Skeletal muscle satellite cell (primary cell): ENCODE data around the gene CDK19.
"Not testable (repeated sequence)": the region's sequence is repeated elsewhere in the genome, so short reads cannot be mapped to it uniquely, and the experiment has no call there.

Experiments
- H3K27me3 ChIP-seq: 2 replicates; pipeline ENCODE4 v1.7.0; 2013; ENCODE audit warnings: low read length; ENCODE audit not compliant: control insufficient read depth, insufficient read depth
- H3K36me3 ChIP-seq: 2 replicates; pipeline ENCODE4 v1.7.0; 2013; ENCODE audit warnings: mild to moderate bottlenecking, control low read depth, low read length; ENCODE audit not compliant: insufficient read depth
- H3K4me1 ChIP-seq: 2 replicates; pipeline ENCODE4 v1.7.0; 2013; ENCODE audit warnings: low read length; ENCODE audit not compliant: control insufficient read depth, insufficient read depth
- H3K4me2 ChIP-seq: 2 replicates; pipeline ENCODE4 v1.7.0; 2013; ENCODE audit warnings: mild to moderate bottlenecking, low read length
- H3K4me3 ChIP-seq: 2 replicates; pipeline ENCODE4 v1.7.0; 2013; ENCODE audit warnings: low read length
- H3K9ac ChIP-seq: 2 replicates; pipeline ENCODE4 v1.7.0; 2013; ENCODE audit warnings: mild to moderate bottlenecking, low read depth, low read length, moderate library complexity
- H3K9me3 ChIP-seq: replicated peaks from 2 replicates; pipeline ENCODE4 v1.7.0; 2013; ENCODE audit warnings: mild to moderate bottlenecking, control low read depth, low read length

CDK19 gene

DNA sequence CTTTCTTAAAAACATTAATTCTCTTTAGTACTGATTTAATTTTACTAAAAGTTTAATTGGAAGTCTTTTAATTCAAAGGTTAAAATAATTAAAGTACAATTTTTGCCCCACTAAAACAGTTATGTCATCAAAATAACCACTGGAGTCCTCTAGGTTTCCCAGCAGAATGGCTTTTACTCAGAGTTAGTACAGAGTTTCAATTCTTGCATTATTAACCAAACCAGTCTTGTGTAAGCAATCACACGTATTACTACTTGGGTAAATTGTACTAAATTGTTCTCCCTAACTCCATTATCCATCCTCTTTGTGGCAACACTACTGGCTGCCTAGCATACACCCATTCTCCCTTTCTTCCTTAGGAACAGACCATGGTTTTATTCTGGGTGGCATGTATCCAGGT lies 36.9 kb downstream of the CDK19 start:
- H3K4me3 ChIP-seq: no peak overlapping the region
- peaks cover 10% of the 10 kb centered on the region for H3K4me1 ChIP-seq
- no peaks in the 10 kb centered on the region for H3K36me3 ChIP-seq
- H3K9ac ChIP-seq: no peak overlapping the region
- H3K4me2 ChIP-seq: no peak overlapping the region
- no peaks in the 10 kb centered on the region for H3K27me3 ChIP-seq
- no peaks in the 10 kb centered on the region for H3K9me3 ChIP-seq

DNA sequence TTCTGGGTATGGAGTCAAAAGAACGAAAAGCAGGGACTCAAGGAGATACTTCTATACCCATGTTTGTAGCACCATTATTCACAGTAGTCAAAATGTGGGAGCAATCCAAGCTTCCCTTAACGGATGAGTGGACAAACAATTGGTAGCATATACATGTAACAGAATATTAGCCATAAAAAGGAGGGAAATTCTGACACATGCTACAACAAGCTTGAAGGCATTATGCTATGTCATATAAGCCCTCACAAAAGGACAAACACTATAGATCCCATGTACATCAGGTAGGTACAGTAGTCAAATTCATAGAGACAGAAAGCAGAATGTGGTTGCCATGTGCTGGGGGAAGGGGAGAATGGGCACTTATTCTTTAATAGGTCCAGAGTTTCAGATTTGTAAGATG lies 37.6 kb downstream of the CDK19 start:
- Histone ChIP-seq H3K9ac (no peak overlapping the region), H3K4me3 (no peak overlapping the region), H3K27me3 (no peaks in the 10 kb centered on the region), H3K9me3 (no peaks in the 10 kb centered on the region), H3K4me1 (peaks cover 10% of the 10 kb centered on the region), H3K36me3 (no peaks in the 10 kb centered on the region), H3K4me2 (no peak overlapping the region)

DNA sequence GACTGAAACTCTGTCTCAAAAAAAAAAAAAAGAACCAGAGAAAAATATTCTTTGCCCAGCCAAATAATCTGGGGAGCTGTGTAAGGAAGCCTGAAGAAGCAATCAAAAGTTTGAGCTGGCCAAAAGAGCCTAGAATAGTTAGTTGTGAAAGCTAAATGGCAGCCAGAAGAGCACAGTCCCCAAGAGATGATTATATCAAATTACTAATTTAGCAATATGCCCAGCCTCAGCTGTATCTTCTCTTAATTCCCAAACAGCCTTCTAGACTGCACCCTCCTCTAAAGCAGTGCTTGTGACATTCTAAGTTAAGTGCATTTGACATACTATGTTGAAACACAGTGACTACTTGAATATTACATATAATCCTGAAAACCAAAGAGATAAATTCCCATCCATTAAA lies 38.9 kb downstream of the CDK19 start:
- no peak overlapping the region for H3K4me2 ChIP-seq
- no peak overlapping the region for H3K9ac ChIP-seq
- H3K9me3 ChIP-seq: no peaks in the 10 kb centered on the region
- no peaks in the 10 kb centered on the region for H3K36me3 ChIP-seq
- no peak overlapping the region for H3K4me3 ChIP-seq
- H3K4me1 ChIP-seq: peaks cover 2% of the 10 kb centered on the region
- H3K27me3 ChIP-seq: no peaks in the 10 kb centered on the region

DNA sequence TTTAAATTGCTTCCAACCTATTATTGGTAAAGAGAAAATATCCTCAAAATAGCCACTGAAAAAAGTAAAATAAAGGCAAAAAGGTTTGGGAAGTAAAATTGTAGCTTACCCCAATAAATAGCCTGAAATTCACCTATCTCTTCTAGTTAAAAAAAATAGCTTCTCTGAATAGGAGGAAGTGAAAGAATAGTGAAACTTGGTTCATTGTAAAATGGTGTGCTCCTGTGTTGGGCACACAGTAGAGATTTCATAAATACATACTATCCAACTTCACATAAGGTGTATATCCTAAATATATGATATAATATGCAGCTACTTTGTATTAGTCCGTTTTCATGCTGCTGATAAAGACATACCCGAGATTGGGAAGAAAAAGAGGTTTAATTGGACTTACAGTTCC lies 45.3 kb downstream of the CDK19 start:
- H3K4me1 ChIP-seq: no peaks in the 10 kb centered on the region
- no peak overlapping the region for H3K4me2 ChIP-seq
- H3K9ac ChIP-seq: no peak overlapping the region
- H3K36me3 ChIP-seq: no peaks in the 10 kb centered on the region
- no peaks in the 10 kb centered on the region for H3K9me3 ChIP-seq
- H3K27me3 ChIP-seq: no peaks in the 10 kb centered on the region
- H3K4me3 ChIP-seq: no peak overlapping the region

DNA sequence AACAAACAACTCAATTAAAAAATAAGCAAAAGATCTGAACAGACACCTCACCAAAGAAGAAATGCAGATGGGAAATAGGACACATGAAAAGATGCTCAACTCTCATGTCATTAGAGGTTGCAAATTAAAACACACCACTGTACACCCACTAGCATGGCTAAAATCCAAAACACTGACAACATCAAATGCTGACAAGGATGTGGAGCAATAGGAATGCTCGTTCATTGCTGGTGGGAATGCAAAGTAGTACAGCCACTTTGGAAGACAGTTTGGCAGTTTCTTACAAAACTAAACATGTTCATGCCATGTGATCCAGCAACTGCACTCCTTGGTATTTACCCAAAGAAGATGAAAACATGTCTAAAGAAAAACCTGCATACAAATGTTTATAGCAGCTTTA lies 47.2 kb downstream of the CDK19 start:
- H3K9ac ChIP-seq: no peak overlapping the region
- H3K9me3 ChIP-seq: no peaks in the 10 kb centered on the region
- H3K4me1 ChIP-seq: no peaks in the 10 kb centered on the region
- no peaks in the 10 kb centered on the region for H3K27me3 ChIP-seq
- no peak overlapping the region for H3K4me2 ChIP-seq
- no peaks in the 10 kb centered on the region for H3K36me3 ChIP-seq
- H3K4me3 ChIP-seq: no peak overlapping the region

- Histone ChIP-seq H3K9ac (no peak overlapping the region), H3K4me1 (no peaks in the 10 kb centered on the region), H3K27me3 (no peaks in the 10 kb centered on the region), H3K36me3 (no peaks in the 10 kb centered on the region), H3K4me3 (no peak overlapping the region), H3K4me2 (no peak overlapping the region), H3K9me3 (no peaks in the 10 kb centered on the region)
Observed at GRCh38 chr6:110761371-110761770, 53.9 kb downstream of the CDK19 start.

DNA sequence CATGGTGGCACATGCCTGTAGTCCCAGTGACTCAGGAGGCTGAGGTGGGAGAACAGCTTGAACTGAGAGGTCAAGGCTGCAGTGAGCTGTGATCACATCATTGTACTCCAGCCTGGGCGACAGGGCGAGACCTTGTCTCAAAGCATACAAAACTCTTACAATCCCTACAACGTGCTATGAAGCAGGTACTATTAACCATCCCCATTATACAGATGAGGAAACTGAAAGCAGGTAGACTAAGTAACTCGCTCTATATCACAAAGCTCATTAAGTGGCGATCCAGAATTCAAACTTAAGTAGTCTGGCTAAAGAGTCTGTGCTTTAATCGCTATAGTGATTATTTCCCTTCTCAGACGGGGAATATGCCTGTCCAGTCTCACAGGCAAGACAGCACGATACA lies 54.7 kb downstream of the CDK19 start:
- Histone ChIP-seq H3K9me3 (no peaks in the 10 kb centered on the region), H3K4me3 (no peak overlapping the region), H3K4me2 (no peak overlapping the region), H3K4me1 (no peaks in the 10 kb centered on the region), H3K27me3 (no peaks in the 10 kb centered on the region), H3K36me3 (no peaks in the 10 kb centered on the region), H3K9ac (no peak overlapping the region)

DNA sequence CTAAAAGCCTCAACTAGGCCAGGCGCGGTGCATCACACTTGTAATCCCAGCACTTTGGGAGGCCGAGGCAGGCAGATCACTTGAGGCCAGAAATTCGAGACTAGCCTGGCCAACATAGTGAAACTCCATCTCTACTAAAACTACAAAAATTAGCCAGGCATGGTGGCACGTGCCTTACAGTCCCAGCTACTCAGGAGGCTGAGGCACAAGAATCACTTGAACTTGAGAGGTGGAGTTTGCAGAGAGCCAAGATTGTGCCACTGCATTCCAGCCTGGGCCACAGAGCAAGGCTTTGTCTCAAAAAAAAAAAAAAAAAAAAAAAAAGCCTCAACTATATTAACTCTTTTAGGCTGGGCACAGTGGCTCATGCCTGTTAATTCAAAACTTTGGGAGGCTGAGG lies 55.2 kb downstream of the CDK19 start:
- H3K4me1 ChIP-seq, H3K27me3 ChIP-seq, H3K36me3 ChIP-seq, H3K4me3 ChIP-seq, H3K9me3 ChIP-seq, H3K9ac ChIP-seq, H3K4me2 ChIP-seq: not testable (repeated sequence)

GRCh38 chr6:110757926-110758325 lies 57.3 kb downstream of the CDK19 start:
- no peak overlapping the region for H3K4me2 ChIP-seq
- H3K9me3 ChIP-seq: no peaks in the 10 kb centered on the region
- no peaks in the 10 kb centered on the region for H3K27me3 ChIP-seq
- no peak overlapping the region for H3K9ac ChIP-seq
- no peaks in the 10 kb centered on the region for H3K36me3 ChIP-seq
- H3K4me3 ChIP-seq: no peak overlapping the region
- H3K4me1 ChIP-seq: no peaks in the 10 kb centered on the region

DNA sequence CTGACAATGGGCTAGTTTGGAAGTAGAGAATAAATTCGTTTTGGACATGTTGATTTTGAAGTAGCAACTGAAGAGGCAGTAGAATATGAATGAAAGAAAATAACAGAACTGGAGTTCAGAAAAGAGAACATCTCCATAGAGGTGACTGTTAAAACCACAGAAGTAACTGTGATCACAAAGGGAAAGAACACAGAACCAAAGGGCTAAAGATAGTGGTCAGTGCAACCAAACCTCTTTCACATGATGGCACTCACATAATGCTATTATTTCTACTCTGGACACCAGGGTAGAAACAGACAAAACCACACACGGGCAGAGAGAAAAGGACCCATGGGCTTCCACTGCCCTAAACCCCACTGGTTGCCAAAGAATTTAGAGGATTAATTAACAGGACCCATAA lies 58.5 kb downstream of the CDK19 start:
- Histone ChIP-seq H3K36me3 (no peaks in the 10 kb centered on the region), H3K4me2 (no peak overlapping the region), H3K9ac (no peak overlapping the region), H3K27me3 (no peaks in the 10 kb centered on the region), H3K4me1 (no peaks in the 10 kb centered on the region), H3K9me3 (no peaks in the 10 kb centered on the region), H3K4me3 (no peak overlapping the region)

DNA sequence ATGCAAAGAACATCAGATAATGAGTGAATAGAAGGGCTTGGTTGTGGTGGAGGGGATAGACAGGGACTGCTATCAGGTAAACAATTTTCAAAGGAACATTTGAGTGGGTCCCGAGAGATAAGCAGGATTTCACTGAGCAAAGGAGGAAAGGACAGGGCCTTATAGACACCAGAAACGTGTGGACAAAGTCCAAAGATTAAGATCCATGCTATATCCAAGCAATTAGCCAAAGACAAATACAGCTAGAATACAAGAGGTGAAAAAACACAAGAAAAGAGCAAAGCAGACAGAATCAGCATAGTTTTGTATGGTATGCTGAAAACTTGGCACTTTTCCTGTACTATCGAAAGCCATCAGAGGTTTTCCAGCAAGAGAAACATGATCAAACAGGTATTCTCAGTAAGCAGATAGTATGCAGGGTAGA lies 59.8 kb downstream of the CDK19 start:
- no peak overlapping the region for H3K9ac ChIP-seq
- H3K4me1 ChIP-seq: no peaks in the 10 kb centered on the region
- no peaks in the 10 kb centered on the region for H3K9me3 ChIP-seq
- no peak overlapping the region for H3K4me3 ChIP-seq
- no peak overlapping the region for H3K4me2 ChIP-seq
- H3K36me3 ChIP-seq: no peaks in the 10 kb centered on the region
- no peaks in the 10 kb centered on the region for H3K27me3 ChIP-seq

GRCh38 chr6:110753936-110754668 lies 61.2 kb downstream of the CDK19 start:
- not testable (repeated sequence) for H3K36me3 ChIP-seq, H3K4me3 ChIP-seq, H3K27me3 ChIP-seq, H3K9ac ChIP-seq, H3K9me3 ChIP-seq, H3K4me1 ChIP-seq, H3K4me2 ChIP-seq
